ENCODE data around the gene LPXN.

Gene LPXN

DNA sequence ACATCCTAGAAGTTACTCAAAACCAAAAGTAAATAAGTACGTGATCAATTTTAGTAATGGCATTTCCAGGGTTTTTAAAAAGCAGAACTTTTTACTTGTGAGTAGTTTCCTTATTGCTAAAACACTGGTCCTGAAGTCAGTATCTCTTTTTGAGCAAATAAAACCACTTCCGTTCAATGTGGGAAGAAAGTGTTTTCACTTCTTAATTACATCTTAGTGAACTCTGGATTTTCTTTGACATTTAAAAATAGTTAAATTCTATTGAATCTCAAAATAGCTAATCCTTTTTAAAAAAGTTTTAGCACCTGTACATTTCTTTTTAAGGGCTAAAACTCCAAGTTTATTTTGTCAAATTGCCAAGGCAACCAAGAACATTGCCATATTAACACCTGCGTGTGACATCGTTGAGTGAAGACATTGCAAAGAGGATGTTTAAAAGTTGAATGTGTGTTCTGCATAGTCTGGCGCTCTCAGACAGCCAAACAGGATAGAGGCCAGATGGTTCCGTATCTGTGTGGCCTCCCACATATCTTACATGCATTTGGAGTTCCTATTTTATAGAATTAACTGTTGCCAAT, 50.5 kb downstream of the LPXN start:
- no peak for FAIRE-seq
- no peak for DNase-seq (ENCODE audit: insufficient read length, low spot score)

DNA sequence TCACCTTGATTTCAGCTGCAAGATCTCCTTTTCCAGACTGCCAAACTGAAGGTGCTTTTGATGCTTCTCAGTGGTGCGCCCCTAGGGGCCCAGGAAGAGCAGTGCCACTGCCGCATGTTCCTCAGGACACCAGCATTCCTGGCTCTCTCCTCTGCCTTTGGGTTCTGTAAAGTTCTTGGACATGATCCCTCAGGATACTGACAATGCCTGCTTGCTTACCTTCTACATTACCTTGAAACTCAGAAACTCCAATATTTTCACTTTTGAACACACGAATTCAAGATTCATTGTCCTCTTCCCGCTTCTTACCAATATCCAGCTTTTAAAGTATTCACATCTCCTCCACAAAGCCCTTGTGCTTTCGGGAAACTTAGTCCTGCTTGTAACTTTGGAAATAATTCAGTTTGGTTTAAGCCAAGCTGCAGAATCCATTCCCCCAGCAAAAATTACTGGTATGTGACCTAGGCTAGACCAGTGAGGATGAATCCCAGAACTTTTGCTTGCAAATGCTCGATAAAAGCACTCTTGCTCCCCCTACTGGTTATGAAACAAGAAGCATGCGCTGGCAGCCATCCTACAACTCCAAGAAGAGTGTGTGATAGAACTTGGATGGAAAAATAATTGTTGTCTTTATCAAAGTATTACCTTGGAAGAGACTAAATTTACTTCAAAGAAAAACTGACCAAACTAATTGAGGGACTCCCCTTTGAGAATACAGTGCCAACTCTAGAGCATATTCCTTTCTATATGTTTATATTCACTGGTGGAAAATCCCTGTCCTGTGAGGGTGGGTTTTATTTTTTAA, 51.2 kb downstream of the LPXN start:
- FAIRE-seq: peak; percentile 33
- peak; percentile 71 for DNase-seq (ENCODE audit: insufficient read length, low spot score)

DNA sequence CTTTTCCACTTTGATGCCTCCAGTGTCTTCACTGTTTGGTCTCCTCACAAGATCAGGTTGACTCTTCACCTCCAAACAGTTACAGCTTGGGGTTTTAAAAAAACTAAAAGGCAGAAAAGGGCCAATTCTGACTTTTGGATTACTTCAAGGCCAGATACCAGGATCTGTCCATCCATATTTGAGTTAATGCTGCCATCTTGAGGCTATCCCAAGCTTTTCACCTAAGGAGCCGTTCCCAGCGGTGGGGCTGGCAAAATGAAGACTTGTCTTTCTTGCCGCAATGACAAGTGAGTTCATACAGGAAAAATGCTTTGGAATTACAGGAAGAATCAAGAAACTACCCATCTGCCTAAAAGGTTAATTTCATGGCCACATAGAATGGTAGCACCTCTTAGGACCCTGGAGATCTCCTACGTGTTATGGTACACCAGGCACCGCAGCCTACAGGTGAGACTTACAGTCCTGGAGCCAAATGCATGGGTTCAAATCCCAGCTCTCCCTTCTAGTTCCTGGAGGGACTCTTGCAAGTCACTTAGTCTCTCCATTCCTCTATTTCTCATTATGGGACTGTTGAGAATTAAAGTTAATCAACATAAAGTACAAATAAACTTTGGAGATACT, 61.8 kb downstream of the LPXN start:
- FAIRE-seq (peak; percentile 40), DNase-seq (ENCODE audit: insufficient read length, low spot score) (peak; percentile 52)

DNA sequence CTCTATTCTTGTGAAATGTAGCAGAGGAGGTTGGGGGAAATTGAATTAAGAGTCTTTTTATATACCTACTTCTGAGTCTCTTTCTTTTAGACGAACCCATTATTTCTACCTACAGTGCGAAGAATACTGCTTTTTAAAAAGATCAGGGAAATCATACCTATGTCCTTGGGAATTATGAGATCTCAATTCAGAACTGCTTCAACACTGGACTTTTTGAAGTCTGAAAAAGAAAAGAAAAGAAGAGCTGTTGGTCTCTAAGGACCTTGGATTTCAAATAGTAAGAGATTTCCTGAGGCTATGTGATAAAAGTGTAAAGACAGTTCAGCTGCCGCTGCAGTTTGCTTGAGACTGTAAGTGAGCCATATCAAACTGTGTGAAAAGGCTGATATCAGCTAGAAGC, 64.0 kb downstream of the LPXN start:
- no peak for DNase-seq (ENCODE audit: insufficient read length, low spot score)
- no peak for FAIRE-seq

DNA sequence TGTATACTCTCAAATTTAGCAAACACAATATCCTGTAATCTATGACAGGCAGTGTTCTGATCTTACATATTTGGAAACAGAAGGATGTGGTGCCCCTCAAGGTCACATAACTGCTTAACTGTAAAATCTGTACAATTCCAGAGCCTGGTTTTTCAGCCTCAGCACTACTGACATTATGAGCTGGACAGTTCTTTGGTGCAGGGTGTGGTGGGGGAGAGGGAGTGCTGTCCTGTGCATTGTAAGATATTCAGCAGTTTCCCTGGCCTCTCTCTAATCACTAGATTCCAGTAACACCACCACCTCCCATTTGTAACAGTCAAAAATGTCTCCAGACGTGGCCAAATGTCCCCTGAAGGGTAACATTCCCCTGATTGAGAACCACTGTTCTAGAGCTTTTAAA, 65.9 kb downstream of the LPXN start:
- DNase-seq (ENCODE audit: insufficient read length, low spot score) (no peak), FAIRE-seq (no peak)

DNA sequence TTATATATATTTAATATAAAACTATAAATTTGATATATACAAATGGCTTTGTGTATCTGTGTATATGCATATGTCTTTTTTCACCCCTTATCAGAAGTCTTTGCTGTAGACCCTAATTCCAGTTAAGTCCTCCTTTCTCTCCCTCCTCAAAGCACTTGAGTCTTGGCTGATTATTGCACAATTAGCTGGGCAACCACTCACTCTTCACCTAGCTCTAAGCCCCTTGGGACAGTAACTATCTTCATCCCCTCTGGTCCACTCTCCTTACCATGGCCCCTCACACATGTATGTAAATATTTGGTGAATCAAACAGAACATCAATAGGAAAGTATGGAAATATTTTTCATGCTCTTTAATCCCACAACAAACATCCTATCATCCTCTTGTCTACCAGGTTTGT, 66.8 kb downstream of the LPXN start:
- no peak for DNase-seq (ENCODE audit: insufficient read length, low spot score)
- FAIRE-seq: no peak

DNA sequence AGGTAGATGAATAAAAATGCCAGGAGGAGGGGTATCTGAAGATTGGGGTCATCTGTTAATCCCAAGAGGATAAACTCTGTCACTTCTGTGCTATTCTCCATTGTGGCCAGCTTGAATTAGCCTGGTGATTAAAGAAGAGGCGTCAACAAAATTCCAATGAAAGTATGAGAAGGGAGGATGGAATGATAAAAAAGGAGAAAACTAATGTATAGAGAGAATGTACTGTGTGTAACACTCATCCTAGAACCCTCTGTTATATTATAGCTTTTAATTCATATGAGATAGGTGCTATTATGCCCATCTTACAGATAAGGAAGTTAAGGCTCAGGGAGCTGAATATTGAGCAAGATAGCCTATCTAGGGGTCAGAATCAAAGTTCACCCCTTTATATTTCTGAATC, 67.7 kb downstream of the LPXN start, which contains the start of gene OR5B21:
Gene OR5B21 (minus strand): TSS at position 101 of the 400 bp plus-strand sequence. CDS start 0 bp downstream, at position 101.
- FAIRE-seq (no peak), DNase-seq (ENCODE audit: insufficient read length, low spot score) (no peak)

DNA sequence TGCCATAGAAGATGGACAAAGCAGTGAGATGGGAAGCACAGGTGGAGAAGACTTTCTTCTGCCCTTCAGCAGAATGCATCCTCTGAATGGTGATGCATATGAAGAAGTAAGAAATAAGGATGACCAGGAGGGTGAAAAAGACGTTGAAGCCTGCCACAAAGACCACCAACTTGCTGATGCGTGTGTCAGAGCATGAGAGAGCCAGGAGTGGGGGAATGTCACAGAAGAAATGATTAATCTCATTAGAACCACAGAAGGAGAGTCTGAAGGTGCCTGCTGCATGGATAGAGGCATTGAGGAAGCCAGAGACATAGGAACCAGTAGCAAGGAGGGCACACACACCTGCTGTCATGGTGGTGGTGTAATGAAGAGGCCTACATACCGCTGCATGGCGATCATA, 68.3 kb downstream of the LPXN start:
- no peak for FAIRE-seq
- no peak for DNase-seq (ENCODE audit: insufficient read length, low spot score)

DNA sequence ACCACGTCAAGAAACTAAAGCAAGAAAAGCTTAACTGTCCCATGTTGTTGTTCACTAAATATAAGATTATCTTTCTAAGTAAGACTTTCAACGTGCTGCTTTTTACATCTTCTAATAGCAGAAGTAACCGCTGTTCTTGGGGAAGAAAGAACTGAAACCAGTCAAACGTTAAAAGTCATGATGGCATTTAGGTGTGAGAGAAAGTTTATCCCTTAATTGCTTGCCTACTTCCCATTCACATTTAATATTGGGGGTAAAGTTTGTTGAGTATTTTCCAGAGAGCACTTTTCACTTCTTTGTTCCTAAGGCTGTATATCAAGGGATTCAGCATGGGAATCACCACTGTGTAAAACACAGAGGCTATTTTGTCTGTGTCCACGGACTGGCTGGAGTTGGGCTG, 68.7 kb downstream of the LPXN start:
- FAIRE-seq (no peak), DNase-seq (ENCODE audit: insufficient read length, low spot score) (no peak)

DNA sequence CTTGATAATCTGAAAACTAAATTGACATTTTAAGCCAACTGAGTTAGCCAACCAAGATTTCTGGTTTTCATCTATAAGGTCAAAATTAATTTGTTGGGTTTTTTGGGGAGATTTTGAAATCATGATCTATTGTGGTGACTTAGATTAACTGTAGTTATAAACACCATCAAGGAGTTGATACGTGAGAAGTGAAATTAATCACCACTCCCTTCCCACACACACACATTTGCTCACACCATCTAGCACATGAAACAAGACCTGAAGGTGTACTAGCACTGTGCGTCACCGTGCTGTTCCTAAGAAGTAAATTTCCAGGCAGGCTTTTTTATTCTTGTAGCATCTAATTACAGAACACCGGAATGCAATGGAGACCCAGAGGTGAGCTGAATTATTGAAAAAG, 69.8 kb downstream of the LPXN start:
- FAIRE-seq (no peak), DNase-seq (ENCODE audit: insufficient read length, low spot score) (no peak)

DNA sequence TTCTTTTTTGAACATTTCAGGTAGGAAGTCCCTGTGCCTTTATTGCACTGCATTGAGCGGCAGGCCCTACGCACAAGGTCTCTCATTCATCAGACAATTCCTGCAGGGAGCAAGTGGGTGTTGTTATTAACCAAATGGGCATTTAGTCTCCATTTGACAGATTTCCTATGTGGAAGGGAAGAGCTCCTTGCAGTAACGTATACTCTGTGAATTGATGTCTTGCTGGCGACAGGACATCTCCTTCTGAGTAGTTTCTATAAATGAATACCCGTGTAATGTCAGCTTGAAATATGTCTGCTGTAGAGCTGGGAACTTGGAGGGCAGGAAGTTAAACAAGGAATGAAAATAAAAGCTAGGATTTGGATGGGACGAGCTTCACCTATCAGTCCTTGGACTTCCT, 71.4 kb downstream of the LPXN start:
- DNase-seq (ENCODE audit: insufficient read length, low spot score) (no peak), FAIRE-seq (no peak)

DNA sequence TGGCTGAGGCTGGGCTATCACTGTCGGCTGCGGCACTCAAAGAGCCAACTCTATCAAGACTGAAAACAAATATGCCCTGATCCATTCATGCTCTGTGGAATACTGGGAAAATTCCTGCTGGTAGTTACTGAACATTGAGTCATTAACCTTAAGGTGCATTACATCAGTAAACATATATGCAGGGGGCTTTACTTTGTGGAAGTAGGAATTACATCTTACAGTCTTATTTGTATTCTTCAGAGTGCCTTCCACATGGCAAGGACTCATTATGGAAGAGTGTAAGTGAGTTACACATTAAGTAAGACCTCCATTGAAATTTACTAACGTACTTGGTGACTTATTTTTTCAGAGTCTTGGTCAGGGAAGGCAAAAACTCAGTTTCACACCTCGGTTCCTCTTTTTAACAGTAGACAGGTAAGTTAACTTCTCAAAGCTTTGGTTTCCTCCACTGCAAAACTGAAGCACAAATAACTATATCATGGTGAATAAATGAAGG, 72.2 kb downstream of the LPXN start:
- DNase-seq (ENCODE audit: insufficient read length, low spot score) (no peak), FAIRE-seq (no peak)

DNA sequence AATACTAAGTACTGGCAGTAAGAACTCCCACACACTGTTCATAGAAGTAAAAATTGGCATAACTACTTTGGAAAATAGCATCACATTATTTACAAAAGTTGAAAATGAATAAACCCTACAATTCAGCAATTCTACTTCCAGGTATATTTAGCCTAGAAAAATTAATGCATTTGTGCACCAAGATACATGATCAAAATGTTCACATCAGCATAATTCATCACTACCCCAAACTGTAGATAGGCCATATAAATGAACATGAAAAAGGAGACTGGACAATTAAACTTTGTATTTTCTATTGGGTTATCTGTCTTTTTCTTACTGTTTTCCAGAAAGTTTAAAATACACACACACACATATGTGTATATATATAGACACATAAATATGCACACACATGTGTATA, 73.7 kb downstream of the LPXN start:
- no peak for DNase-seq (ENCODE audit: insufficient read length, low spot score)
- no peak for FAIRE-seq

DNA sequence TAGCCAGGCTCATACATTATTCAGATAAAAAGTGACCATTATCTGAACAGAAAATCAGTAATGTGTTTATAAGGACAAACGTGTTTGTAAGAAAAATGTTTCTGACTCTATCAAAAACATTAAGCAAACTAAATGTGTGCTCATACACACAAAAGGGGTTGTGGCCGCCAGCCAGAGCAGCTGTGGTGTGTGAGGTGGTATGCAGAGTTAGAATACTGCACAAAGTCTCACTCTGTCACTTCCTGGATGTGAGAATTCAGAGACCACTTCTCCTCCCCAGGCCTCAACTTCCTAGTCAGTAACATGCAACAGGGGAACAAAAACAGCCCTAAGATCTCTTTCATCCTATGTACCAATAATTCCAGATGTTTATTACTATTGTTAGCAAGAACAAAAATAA, 77.2 kb downstream of the LPXN start:
- FAIRE-seq (no peak), DNase-seq (ENCODE audit: insufficient read length, low spot score) (no peak)

DNA sequence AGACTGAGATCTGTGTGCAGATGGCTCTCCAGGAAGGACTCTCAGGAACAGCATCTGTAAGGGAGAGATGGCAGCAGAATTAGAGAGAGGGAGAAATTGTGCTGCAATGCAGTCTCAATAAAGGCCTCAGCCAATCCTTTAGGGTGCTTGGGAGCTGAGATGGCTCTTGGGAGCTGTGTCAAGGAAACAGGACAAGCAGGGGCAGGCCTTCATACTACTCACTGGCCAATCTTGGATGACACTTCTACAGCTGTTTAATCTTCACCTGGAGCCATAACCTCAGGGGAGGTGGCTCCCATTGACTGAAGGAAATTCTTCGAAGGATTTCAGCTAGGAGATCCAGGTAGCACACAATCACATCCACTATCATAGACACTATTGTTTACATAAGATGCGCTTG, 77.7 kb downstream of the LPXN start:
- FAIRE-seq: no peak
- DNase-seq (ENCODE audit: insufficient read length, low spot score): no peak

DNA sequence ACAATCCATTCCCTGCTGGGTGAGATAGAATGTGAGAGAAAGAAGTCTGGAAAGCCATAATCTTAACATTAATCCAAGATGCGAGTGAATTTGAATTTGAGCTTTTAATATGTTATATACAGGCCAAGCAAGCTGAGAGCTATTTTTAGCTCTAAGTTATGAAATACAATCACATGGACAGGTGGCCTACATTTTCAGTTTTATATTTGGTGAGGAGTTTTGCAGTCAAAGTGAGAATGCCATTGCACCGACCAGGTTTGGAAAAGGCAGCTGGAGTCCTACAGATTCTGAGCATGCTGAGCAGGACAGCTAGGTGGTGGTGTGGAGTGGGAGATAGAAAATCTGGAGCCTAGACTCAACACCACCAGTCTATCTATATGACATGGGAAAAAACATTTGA, 79.8 kb downstream of the LPXN start:
- DNase-seq (ENCODE audit: insufficient read length, low spot score) (no peak), FAIRE-seq (no peak)

DNA sequence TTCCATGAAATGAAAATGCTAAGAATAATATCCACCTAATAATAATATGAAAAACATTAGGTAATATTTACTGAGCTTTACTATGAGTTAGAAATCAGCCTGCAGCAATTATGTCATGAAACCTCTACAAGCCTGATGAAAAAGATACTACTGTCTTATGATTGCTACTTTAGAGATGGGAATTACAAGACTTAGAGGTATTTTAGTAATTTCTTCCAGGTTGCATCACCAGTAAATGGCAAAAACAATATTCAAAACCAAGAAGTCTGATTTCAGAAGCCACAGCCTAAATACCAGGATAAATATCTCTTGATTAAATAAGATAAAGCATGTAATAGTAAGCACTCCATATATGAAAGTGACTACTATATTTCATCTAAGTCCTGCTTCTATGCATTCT, 81.6 kb downstream of the LPXN start:
- no peak for DNase-seq (ENCODE audit: insufficient read length, low spot score)

DNA sequence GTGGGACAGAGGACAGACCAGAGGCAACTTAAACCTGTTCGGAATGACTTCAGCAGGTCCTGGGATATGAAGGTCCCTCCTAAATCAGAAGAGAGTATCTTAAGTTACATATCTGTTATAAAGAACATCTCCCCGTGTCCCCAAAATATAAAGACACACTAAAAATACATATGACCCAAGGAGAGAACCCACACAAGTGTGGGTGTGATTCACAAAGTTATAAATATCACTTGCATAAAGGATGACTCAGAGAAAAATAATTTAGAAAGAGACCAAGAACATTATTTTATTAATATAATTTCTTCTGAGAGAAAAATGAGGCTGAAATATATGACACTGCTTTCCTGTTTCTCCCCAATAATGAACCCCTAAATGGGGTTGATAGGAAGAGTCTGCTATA, 82.0 kb downstream of the LPXN start:
- DNase-seq (ENCODE audit: insufficient read length, low spot score): no peak
- no peak for FAIRE-seq

More for the DNA sequence above, 81.6 kb downstream of the LPXN start:
- no peak for FAIRE-seq

DNA sequence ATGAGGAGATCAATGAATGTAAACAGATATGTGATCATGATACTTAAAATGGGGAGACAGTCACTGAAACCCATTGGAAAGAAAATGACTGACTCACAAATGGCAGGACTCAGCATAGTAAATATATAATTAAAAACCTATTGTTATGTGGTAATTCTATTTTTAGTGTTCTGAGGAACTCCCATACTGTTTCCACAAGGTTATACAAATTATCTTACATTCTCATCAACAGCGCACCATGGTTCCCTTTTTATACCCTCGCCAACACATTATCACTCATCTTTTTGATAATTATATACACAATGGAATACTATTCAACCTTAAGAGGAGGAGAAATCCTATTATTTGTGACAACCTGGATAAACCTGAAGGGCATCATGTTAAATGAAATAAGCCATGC, 84.8 kb downstream of the LPXN start:
- DNase-seq (ENCODE audit: insufficient read length, low spot score): no peak
- no peak for FAIRE-seq

DNA sequence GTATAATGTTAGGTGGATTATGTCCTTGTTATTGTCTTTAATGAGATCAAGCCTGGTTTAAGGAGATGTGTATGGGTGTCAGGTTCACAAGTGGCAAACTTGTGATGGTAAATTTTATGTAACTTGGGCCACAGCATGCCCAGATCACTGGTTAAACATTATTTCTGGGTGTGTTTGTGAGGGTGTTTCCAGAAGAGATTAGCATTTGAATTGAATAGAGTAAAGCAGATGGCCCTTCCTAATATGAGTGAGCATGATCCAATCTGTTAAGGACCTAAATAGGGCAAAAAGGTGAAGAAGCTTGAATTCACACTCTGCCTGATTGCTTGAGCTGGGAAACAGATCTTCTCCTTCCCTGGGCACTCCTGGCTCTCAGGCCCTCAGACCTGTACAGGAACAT, 88.5 kb downstream of the LPXN start:
- DNase-seq (ENCODE audit: insufficient read length, low spot score): no peak
- FAIRE-seq: no peak

DNA sequence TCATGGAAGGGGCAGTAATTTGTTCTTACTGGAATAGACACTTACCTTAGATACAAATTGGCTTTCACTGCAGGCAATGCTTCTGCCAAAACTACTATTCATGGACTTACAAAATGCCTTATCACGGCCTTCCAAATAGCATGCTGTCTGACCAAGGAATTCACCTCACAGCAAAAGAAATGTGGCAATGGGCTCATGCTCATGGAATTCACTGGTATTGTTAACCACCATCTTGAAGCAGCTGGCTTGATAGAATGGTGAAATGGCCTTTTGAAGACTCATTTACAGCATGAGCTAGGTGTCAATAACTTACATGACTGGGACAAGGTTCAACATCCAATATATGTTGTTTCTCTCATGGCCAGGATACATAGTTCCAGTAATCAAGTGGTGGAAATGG, 89.7 kb downstream of the LPXN start:
- no peak for DNase-seq (ENCODE audit: insufficient read length, low spot score)
- no peak for FAIRE-seq

All from HTR-8/SVneo (cell line).